ENCODE data around the gene CAD. TPM values are rescaled to one million over a fixed set of nuclear protein-coding genes. Genes with fewer than 3 reads are reported as not detected.

CAD gene
- total RNA-seq, 1 experiment from 2014 or later = 71.4 TPM

DNA sequence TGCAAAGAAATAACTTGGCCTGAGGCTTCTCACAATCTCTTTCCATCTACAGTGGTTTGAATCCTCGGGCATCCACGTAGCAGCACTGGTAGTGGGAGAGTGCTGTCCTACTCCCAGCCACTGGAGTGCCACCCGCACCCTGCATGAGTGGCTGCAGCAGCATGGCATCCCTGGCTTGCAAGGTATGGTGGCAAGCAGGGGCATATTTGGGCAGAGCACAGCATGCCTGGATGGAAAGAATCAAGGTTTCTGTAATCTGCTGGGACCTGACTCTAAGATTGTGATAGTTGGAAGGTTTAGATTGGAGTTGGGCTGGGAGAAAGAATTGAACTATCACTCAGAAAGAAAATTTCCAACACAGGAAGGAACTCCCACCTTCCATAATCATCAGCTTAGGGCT, 4.0 kb downstream of the CAD start:
- DNase-seq = no peak
- Histone ChIP-seq H3K9ac (ENCODE audit: low read length) (no peak overlapping the region), H3K27ac (ENCODE audit: low read length) (no peak overlapping the region), H3K4me1 (ENCODE audit: low read length) (peaks cover 24% of the 10 kb centered on the region), H4K20me1 (ENCODE audit: insufficient read depth, low read depth, low read length) (peaks cover 9% of the 10 kb centered on the region; the same call in 1 of the 2 replicates), H3K4me3 (ENCODE audit: low read length) (no peak overlapping the region), H3K27me3 (ENCODE audit: low read length) (no peaks in the 10 kb centered on the region), H3K4me2 (ENCODE audit: low read depth, low read length, poor library complexity, severe bottlenecking) (no peak overlapping the region), H3K36me3 (ENCODE audit: insufficient read depth, low read length) (peaks cover 53% of the 10 kb centered on the region), H3K9me3 (ENCODE audit: low read length) (no peaks in the 10 kb centered on the region), H2AFZ (ENCODE audit: low read length) (no peak overlapping the region), H3K79me2 (ENCODE audit: low read length) (peaks cover 39% of the 10 kb centered on the region), H3K9me2 (replicated peaks; ENCODE audit: insufficient read depth, low read length) (no peaks in the 10 kb centered on the region)

DNA sequence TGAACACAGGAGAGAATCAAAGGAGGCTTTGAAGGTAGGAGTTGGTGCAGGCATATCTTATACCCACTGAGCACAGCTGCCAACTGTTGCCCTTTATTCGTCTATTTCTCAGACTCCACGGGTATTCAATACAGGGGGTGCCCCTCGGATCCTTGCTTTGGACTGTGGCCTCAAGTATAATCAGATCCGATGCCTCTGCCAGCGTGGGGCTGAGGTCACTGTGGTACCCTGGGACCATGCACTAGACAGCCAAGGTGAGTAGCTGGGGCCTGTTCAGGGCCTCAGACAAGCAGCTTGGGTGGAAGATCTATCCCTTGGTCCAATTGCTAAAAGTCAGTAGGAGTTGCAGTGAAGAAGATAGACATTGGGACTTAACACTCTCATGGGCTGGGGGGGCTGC, 5.2 kb downstream of the CAD start:
- Histone ChIP-seq H4K20me1 (ENCODE audit: insufficient read depth, low read depth, low read length) (peaks cover 13% of the 10 kb centered on the region; the same call in 1 of the 2 replicates), H3K9ac (ENCODE audit: low read length) (no peak overlapping the region), H3K9me2 (replicated peaks; ENCODE audit: insufficient read depth, low read length) (no peaks in the 10 kb centered on the region), H3K4me3 (ENCODE audit: low read length) (no peak overlapping the region), H3K27ac (ENCODE audit: low read length) (no peak overlapping the region), H3K36me3 (ENCODE audit: insufficient read depth, low read length) (peaks cover 57% of the 10 kb centered on the region), H2AFZ (ENCODE audit: low read length) (no peak overlapping the region), H3K4me2 (ENCODE audit: low read depth, low read length, poor library complexity, severe bottlenecking) (no peak overlapping the region), H3K27me3 (ENCODE audit: low read length) (no peaks in the 10 kb centered on the region), H3K9me3 (ENCODE audit: low read length) (no peaks in the 10 kb centered on the region), H3K79me2 (ENCODE audit: low read length) (peaks cover 45% of the 10 kb centered on the region), H3K4me1 (ENCODE audit: low read length) (peaks cover 15% of the 10 kb centered on the region)
- DNase-seq = no peak

DNA sequence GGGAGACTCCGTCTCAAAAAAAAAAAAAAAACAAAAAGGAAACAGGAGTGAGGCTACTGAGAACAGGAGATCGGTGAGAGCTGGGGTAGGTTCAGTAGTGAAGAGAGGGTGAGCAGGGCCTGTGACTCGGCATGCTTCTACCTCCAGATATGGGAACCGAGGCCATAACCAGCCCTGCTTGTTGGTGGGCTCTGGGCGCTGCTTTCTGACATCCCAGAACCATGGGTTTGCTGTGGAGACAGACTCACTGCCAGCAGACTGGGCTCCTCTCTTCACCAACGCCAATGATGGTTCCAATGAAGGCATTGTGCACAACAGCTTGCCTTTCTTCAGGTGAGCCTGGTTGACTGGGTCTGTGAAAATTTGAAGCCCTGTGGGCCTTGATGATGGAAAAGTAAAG, 6.2 kb downstream of the CAD start:
- Histone ChIP-seq H3K4me1 (ENCODE audit: low read length) (peaks cover 9% of the 10 kb centered on the region), H3K79me2 (ENCODE audit: low read length) (peaks cover 38% of the 10 kb centered on the region), H3K36me3 (ENCODE audit: insufficient read depth, low read length) (peaks cover 67% of the 10 kb centered on the region), H3K4me3 (ENCODE audit: low read length) (no peak overlapping the region), H3K4me2 (ENCODE audit: low read depth, low read length, poor library complexity, severe bottlenecking) (no peak overlapping the region), H3K9ac (ENCODE audit: low read length) (no peak overlapping the region), H3K9me2 (replicated peaks; ENCODE audit: insufficient read depth, low read length) (no peaks in the 10 kb centered on the region), H4K20me1 (ENCODE audit: insufficient read depth, low read depth, low read length) (peaks cover 16% of the 10 kb centered on the region; the same call in 1 of the 2 replicates), H3K27me3 (ENCODE audit: low read length) (no peaks in the 10 kb centered on the region), H3K27ac (ENCODE audit: low read length) (no peak overlapping the region), H3K9me3 (ENCODE audit: low read length) (no peaks in the 10 kb centered on the region), H2AFZ (ENCODE audit: low read length) (no peak overlapping the region)
- DNase-seq = no peak

- no peak overlapping the region for H3K27ac ChIP-seq (ENCODE audit: low read length)
- peaks cover 60% of the 10 kb centered on the region for H3K36me3 ChIP-seq (ENCODE audit: insufficient read depth, low read length)
- peaks cover 6% of the 10 kb centered on the region; the same call in 1 of the 2 replicates for H4K20me1 ChIP-seq (ENCODE audit: insufficient read depth, low read depth, low read length)
- H3K4me2 ChIP-seq (ENCODE audit: low read depth, low read length, poor library complexity, severe bottlenecking) = no peak overlapping the region
- H3K9ac ChIP-seq (ENCODE audit: low read length) = no peak overlapping the region
- no peak overlapping the region for H2AFZ ChIP-seq (ENCODE audit: low read length)
- H3K4me3 ChIP-seq (ENCODE audit: low read length) = no peak overlapping the region
- peaks cover 20% of the 10 kb centered on the region for H3K79me2 ChIP-seq (ENCODE audit: low read length)
- H3K9me3 ChIP-seq (ENCODE audit: low read length) = no peaks in the 10 kb centered on the region
- H3K4me1 ChIP-seq (ENCODE audit: low read length) = no peaks in the 10 kb centered on the region
- DNase-seq = no peak
- H3K27me3 ChIP-seq (ENCODE audit: low read length) = no peaks in the 10 kb centered on the region
- no peaks in the 10 kb centered on the region for H3K9me2 ChIP-seq (replicated peaks; ENCODE audit: insufficient read depth, low read length)
Observed at GRCh38 chr2:27225526-27225925, 8.4 kb downstream of the CAD start.

GRCh38 chr2:27227501-27227900, 10.3 kb downstream of the CAD start:
- peaks cover 6% of the 10 kb centered on the region; the same call in 1 of the 2 replicates for H4K20me1 ChIP-seq (ENCODE audit: insufficient read depth, low read depth, low read length)
- no peak overlapping the region for H3K4me3 ChIP-seq (ENCODE audit: low read length)
- peaks cover 10% of the 10 kb centered on the region for H3K79me2 ChIP-seq (ENCODE audit: low read length)
- no peak overlapping the region for H2AFZ ChIP-seq (ENCODE audit: low read length)
- H3K4me2 ChIP-seq (ENCODE audit: low read depth, low read length, poor library complexity, severe bottlenecking) = no peak overlapping the region
- H3K9me3 ChIP-seq (ENCODE audit: low read length) = no peaks in the 10 kb centered on the region
- no peak overlapping the region for H3K9ac ChIP-seq (ENCODE audit: low read length)
- no peaks in the 10 kb centered on the region for H3K9me2 ChIP-seq (replicated peaks; ENCODE audit: insufficient read depth, low read length)
- no peaks in the 10 kb centered on the region for H3K4me1 ChIP-seq (ENCODE audit: low read length)
- no peak for DNase-seq
- H3K36me3 ChIP-seq (ENCODE audit: insufficient read depth, low read length) = peaks cover 62% of the 10 kb centered on the region
- no peaks in the 10 kb centered on the region for H3K27me3 ChIP-seq (ENCODE audit: low read length)
- H3K27ac ChIP-seq (ENCODE audit: low read length) = no peak overlapping the region

- no peaks in the 10 kb centered on the region for H3K4me1 ChIP-seq (ENCODE audit: low read length)
- peaks cover 7% of the 10 kb centered on the region; the same call in 1 of the 2 replicates for H3K79me2 ChIP-seq (ENCODE audit: low read length)
- peaks cover 6% of the 10 kb centered on the region; the same call in 1 of the 2 replicates for H4K20me1 ChIP-seq (ENCODE audit: insufficient read depth, low read depth, low read length)
- no peak overlapping the region for H3K9ac ChIP-seq (ENCODE audit: low read length)
- no peaks in the 10 kb centered on the region for H3K9me2 ChIP-seq (replicated peaks; ENCODE audit: insufficient read depth, low read length)
- no peaks in the 10 kb centered on the region for H3K27me3 ChIP-seq (ENCODE audit: low read length)
- no peak overlapping the region for H3K4me3 ChIP-seq (ENCODE audit: low read length)
- no peak overlapping the region for H3K27ac ChIP-seq (ENCODE audit: low read length)
- H3K9me3 ChIP-seq (ENCODE audit: low read length) = no peaks in the 10 kb centered on the region
- DNase-seq = no peak
- no peak overlapping the region for H3K4me2 ChIP-seq (ENCODE audit: low read depth, low read length, poor library complexity, severe bottlenecking)
- H2AFZ ChIP-seq (ENCODE audit: low read length) = no peak overlapping the region
- peaks cover 63% of the 10 kb centered on the region for H3K36me3 ChIP-seq (ENCODE audit: insufficient read depth, low read length)
Observed at GRCh38 chr2:27231921-27232320, 14.8 kb downstream of the CAD start.

- H3K9me3 ChIP-seq (ENCODE audit: low read length) = no peaks in the 10 kb centered on the region
- no peak overlapping the region for H2AFZ ChIP-seq (ENCODE audit: low read length)
- DNase-seq = no peak
- H3K27ac ChIP-seq (ENCODE audit: low read length) = no peak overlapping the region
- no peaks in the 10 kb centered on the region for H3K9me2 ChIP-seq (replicated peaks; ENCODE audit: insufficient read depth, low read length)
- no peaks in the 10 kb centered on the region for H3K4me1 ChIP-seq (ENCODE audit: low read length)
- no peaks in the 10 kb centered on the region for H4K20me1 ChIP-seq (ENCODE audit: insufficient read depth, low read depth, low read length)
- H3K27me3 ChIP-seq (ENCODE audit: low read length) = no peaks in the 10 kb centered on the region
- no peak overlapping the region for H3K9ac ChIP-seq (ENCODE audit: low read length)
- H3K4me2 ChIP-seq (ENCODE audit: low read depth, low read length, poor library complexity, severe bottlenecking) = no peak overlapping the region
- no peaks in the 10 kb centered on the region for H3K79me2 ChIP-seq (ENCODE audit: low read length)
- H3K36me3 ChIP-seq (ENCODE audit: insufficient read depth, low read length) = peaks cover 57% of the 10 kb centered on the region
- H3K4me3 ChIP-seq (ENCODE audit: low read length) = no peak overlapping the region
Observed at GRCh38 chr2:27233341-27233740, 16.2 kb downstream of the CAD start.

- no peaks in the 10 kb centered on the region for H4K20me1 ChIP-seq (ENCODE audit: insufficient read depth, low read depth, low read length)
- H3K27ac ChIP-seq (ENCODE audit: low read length) = no peak overlapping the region
- H3K27me3 ChIP-seq (ENCODE audit: low read length) = no peaks in the 10 kb centered on the region
- no peak overlapping the region for H3K4me2 ChIP-seq (ENCODE audit: low read depth, low read length, poor library complexity, severe bottlenecking)
- no peaks in the 10 kb centered on the region for H3K9me2 ChIP-seq (replicated peaks; ENCODE audit: insufficient read depth, low read length)
- H3K4me3 ChIP-seq (ENCODE audit: low read length) = no peak overlapping the region
- H3K36me3 ChIP-seq (ENCODE audit: insufficient read depth, low read length) = peaks cover 62% of the 10 kb centered on the region
- no peak overlapping the region for H3K9ac ChIP-seq (ENCODE audit: low read length)
- no peaks in the 10 kb centered on the region for H3K4me1 ChIP-seq (ENCODE audit: low read length)
- no peak for DNase-seq
- no peak overlapping the region for H2AFZ ChIP-seq (ENCODE audit: low read length)
- no peaks in the 10 kb centered on the region for H3K9me3 ChIP-seq (ENCODE audit: low read length)
- no peaks in the 10 kb centered on the region for H3K79me2 ChIP-seq (ENCODE audit: low read length)
Observed at GRCh38 chr2:27236136-27236535, 19.0 kb downstream of the CAD start.

DNA sequence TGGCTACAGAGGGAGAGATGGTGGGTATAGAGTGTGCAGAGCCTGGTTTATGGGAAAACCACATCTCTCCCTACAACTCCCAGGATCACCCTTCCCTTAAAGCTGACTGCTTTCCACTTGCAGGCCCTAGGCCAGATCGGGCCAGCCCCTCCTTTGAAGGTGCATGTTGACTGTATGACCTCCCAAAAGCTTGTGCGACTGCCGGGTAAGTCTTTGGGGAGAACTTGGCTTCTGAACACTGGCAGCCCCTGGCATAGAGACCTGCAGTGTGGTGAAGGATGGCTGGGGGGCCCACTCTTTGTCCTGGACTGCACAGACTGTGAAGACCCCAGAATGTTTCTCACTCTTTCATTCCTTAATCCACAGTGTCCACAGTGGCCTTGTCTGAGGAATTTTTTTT, 19.5 kb downstream of the CAD start:
- H3K27me3 ChIP-seq (ENCODE audit: low read length) = no peaks in the 10 kb centered on the region
- no peaks in the 10 kb centered on the region for H3K79me2 ChIP-seq (ENCODE audit: low read length)
- H2AFZ ChIP-seq (ENCODE audit: low read length) = no peak overlapping the region
- H3K9ac ChIP-seq (ENCODE audit: low read length) = no peak overlapping the region
- peaks cover 59% of the 10 kb centered on the region for H3K36me3 ChIP-seq (ENCODE audit: insufficient read depth, low read length)
- no peak overlapping the region for H3K27ac ChIP-seq (ENCODE audit: low read length)
- no peak overlapping the region for H3K4me2 ChIP-seq (ENCODE audit: low read depth, low read length, poor library complexity, severe bottlenecking)
- no peak overlapping the region for H3K4me3 ChIP-seq (ENCODE audit: low read length)
- H3K4me1 ChIP-seq (ENCODE audit: low read length) = no peaks in the 10 kb centered on the region
- H3K9me3 ChIP-seq (ENCODE audit: low read length) = no peaks in the 10 kb centered on the region
- no peaks in the 10 kb centered on the region for H3K9me2 ChIP-seq (replicated peaks; ENCODE audit: insufficient read depth, low read length)
- no peak for DNase-seq
- no peaks in the 10 kb centered on the region for H4K20me1 ChIP-seq (ENCODE audit: insufficient read depth, low read depth, low read length)
